ENCODE data around the gene PXDN. TPM values are rescaled to one million over a fixed set of nuclear protein-coding genes. Genes with fewer than 3 reads are reported as not detected.

The PXDN gene
- total and polyA plus RNA-seq, 2 donors (not counting 3 experiments of a cell fraction or from before 2014, with no cell fraction given): 231 to 308 TPM

DNA sequence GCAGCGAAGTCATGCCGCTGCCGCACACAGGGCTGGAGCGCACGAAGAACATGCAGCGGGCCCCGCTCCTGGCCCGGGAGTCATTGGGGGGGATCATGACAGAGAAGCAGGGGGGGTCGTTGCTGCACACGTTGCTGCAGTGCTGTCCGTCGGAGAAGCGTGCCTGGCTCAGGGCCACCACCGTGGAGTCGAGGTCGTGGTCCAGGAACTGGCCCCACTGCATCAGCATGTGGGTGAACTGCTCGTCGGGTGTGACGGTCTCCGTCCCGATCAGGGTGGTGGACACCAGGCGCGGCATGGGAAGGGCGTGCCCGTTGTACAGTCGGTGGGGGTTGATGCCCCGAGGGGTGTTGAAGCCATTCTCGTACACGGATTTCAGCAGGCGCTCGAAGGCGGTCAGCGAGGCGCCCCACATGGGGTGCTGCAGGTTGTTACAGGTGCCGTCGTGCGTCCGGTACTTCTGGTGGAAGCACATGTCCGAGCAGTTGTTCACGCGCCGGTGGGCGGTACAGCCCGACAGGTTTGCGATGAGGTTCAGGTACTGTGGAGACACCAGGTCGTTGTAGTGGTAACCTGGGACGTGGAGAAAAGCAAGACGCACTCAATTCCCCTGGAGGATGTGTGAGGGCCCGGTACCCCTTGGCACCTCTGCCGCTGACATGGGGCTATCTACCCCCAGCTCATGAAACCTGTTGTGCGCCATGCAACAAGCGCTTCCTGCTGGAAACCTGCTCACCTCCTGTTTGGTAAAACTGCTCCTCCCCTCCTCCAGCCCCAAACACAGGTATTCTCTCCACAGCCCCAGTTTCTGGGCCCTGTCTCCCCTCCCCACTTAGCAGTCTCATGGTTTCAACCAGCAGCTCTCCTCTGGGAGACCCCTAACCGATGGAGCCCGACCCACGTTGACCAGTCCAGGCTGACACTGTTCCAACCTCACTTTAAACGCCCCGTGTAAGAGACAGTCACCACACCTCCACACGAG lies 94.9 kb downstream of the PXDN start:
- Histone ChIP-seq H2AFZ (ENCODE audit: low read depth, low read length) (no peak overlapping the region), H3K4me2 (ENCODE audit: insufficient read depth, low read length) (no peak overlapping the region), H3K4me1 (ENCODE audit: control insufficient read depth, extremely low read depth, insufficient read depth, low read length) (peaks cover 7% of the 10 kb centered on the region), H4K20me1 (replicated peaks; ENCODE audit: control insufficient read depth, extremely low read depth, insufficient read depth, low read length) (no peaks in the 10 kb centered on the region), H3K36me3 (ENCODE audit: control insufficient read depth in 2 of 2, extremely low read depth in 1 of 2, insufficient read depth in 2 of 2, low read length in 2 of 2) (peaks cover 15 to 34% of the 10 kb centered on the region in 2 experiments), H3K79me2 (ENCODE audit: control insufficient read depth, insufficient read depth, low read length) (no peaks in the 10 kb centered on the region), H3K27ac (ENCODE audit: insufficient read depth, low read depth, low read length) (no peak overlapping the region), H3K27me3 (ENCODE audit: control insufficient read depth in 2 of 2, insufficient read depth in 2 of 2, low read length in 2 of 2) (no peaks in the 10 kb centered on the region), H3K9me1 (replicated peaks; ENCODE audit: control insufficient read depth, extremely low read depth, insufficient read depth, low read length) (no peaks in the 10 kb centered on the region), H3K9me3 (replicated peaks; ENCODE audit: control insufficient read depth, insufficient read depth, low read length) (no peaks in the 10 kb centered on the region), H3K4me3 (replicated peaks in 1 of 3; ENCODE audit: insufficient read depth in 1 of 3, low read depth in 1 of 3, low read length in 3 of 3) (no peak overlapping the region), H3K9ac (replicated peaks; ENCODE audit: extremely low read depth, insufficient read depth, low read length) (no peak overlapping the region)
- FAIRE-seq: no peak
- intact Hi-C loops (cut with micrococcal nuclease) (no loop called here), dilution Hi-C loops (cut with MboI; ENCODE audit: extremely low pct_ligation_motif_present, low sequenced_read_pairs) (no loop called here)
- ChIA-PET CTCF (interaction anchor here (1.1 kb wide), 1 partner anchor 99 kb away, joined by 5 read pairs; no protein-coding TSS in a partner anchor), POLR2A (no interaction called here)
- TSS peak; percentile 75 for BruUV-seq (replicated peaks)
- DNase-seq (ENCODE audit: low read depth, low spot score): no peak
- TF ChIP-seq, protein P1, sequence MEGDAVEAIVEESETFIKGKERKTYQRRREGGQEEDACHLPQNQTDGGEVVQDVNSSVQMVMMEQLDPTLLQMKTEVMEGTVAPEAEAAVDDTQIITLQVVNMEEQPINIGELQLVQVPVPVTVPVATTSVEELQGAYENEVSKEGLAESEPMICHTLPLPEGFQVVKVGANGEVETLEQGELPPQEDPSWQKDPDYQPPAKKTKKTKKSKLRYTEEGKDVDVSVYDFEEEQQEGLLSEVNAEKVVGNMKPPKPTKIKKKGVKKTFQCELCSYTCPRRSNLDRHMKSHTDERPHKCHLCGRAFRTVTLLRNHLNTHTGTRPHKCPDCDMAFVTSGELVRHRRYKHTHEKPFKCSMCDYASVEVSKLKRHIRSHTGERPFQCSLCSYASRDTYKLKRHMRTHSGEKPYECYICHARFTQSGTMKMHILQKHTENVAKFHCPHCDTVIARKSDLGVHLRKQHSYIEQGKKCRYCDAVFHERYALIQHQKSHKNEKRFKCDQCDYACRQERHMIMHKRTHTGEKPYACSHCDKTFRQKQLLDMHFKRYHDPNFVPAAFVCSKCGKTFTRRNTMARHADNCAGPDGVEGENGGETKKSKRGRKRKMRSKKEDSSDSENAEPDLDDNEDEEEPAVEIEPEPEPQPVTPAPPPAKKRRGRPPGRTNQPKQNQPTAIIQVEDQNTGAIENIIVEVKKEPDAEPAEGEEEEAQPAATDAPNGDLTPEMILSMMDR (IDR thresholded peaks at IDR 0.05; ENCODE audit: extremely low read depth in 1 of 2, insufficient read depth in 1 of 2, low read depth in 1 of 2, low read length in 2 of 2): no peak
- TF ChIP-seq JUN (IDR thresholded peaks at IDR 0.05; ENCODE audit: borderline replicate concordance, insufficient read depth, insufficient read length, low read depth) (no peak), MYC (IDR thresholded peaks at IDR 0.05; ENCODE audit: low read depth, low read length) (no peak)
- TF ChIP-seq, protein P2, sequence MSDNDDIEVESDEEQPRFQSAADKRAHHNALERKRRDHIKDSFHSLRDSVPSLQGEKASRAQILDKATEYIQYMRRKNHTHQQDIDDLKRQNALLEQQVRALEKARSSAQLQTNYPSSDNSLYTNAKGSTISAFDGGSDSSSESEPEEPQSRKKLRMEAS (IDR thresholded peaks at IDR 0.05; ENCODE audit: insufficient read depth, insufficient read length): no peak
